DLD1 (cell line): ENCODE data around the gene IGFBP3.

Source experiments
- in situ Hi-C: cut with HindIII; loops from 2 replicates; pipeline ENCODE4 v1.10.0; 2017; ENCODE audit warnings: low sequenced_read_pairs

Gene IGFBP3

DNA sequence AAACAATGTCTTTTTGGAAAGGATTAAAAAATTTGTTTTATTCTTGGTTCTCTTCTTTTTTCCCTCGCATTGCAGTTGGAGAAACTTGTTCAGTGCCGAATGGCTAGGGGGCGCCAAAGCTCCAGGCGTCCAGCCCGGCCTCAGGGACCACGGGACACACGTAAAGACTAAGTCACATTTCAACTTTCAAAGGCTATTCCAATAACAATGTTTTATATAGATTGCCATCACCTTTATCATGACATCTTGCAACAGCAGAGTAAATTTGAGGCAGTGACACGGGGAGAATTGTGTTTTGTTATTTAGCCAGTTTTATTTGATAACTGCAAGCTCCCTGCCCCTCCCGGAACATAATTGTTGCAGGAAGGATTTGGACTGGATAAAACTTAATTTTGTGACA, 2.2 kb upstream of the IGFBP3 start:
- in situ Hi-C loops = loop anchor here (25.0 kb wide), 2 partner anchors 439 to 1164 kb away; no protein-coding TSS in a partner anchor

GRCh38 chr7:45922810-45923209, 1.7 kb upstream of the IGFBP3 start:
- in situ Hi-C loops = loop anchor here (25.0 kb wide), 2 partner anchors 439 to 1164 kb away; no protein-coding TSS in a partner anchor

- in situ Hi-C loops = loop anchor here (25.0 kb wide), 2 partner anchors 440 to 1165 kb away; no protein-coding TSS in a partner anchor
These were observed 837 bp upstream of the IGFBP3 start for GRCh38 chr7:45921699-45922519.

- in situ Hi-C loops = loop anchor here (25.0 kb wide), 2 partner anchors 441 to 1166 kb away; no protein-coding TSS in a partner anchor
These were observed 268 bp upstream of the IGFBP3 start for GRCh38 chr7:45921381-45921698.

DNA sequence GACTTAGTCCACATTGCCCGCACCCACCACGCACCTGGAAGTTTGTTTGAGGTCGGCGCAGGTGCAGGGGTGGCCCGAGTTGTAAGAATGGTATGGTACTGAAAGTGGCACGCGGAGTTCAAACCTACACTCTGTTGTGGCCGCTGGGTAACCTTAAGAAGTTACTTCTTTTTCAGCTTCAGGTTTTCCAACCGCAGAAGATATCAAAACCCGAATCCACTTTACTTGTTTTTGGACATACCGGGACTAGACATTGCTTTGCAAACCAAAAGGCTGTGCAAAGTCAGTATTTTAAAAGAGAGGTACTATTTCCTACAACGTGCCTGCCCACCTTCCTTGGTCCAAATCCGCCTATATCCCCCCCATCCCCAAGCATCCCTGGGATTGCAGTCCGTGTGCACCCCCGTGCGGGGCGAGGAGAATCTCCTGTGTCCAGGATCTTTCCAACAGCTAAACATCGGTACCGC, 1.0 kb downstream of the IGFBP3 start:
- in situ Hi-C loops = loop anchor here (25.0 kb wide), 2 partner anchors 442 to 1167 kb away; no protein-coding TSS in a partner anchor

GRCh38 chr7:45919231-45919784, 1.8 kb downstream of the IGFBP3 start:
- in situ Hi-C loops = loop anchor here (25.0 kb wide), 2 partner anchors 443 to 1168 kb away; no protein-coding TSS in a partner anchor

GRCh38 chr7:45918556-45918955, 2.5 kb downstream of the IGFBP3 start:
- in situ Hi-C loops = loop anchor here (25.0 kb wide), 2 partner anchors 444 to 1169 kb away; no protein-coding TSS in a partner anchor

DNA sequence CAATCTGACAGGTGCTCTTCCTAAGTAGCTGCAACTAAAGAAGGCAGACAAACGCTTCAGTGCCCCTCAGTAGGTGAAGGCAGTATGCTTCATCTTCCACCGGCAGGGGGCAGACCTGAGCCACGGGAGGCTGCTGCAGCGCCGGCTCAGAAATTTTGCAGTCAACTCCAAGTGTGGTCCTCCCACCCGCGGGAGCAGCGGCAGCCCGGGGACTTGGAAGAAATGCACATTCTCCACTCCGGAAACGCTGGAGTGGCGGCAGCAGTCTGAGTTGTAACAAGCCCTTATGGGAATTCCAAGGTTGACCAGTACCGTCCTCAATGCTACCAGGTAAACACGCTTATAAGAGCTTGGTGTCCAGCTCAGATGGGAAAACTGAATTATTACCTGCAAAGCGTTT, 3.4 kb downstream of the IGFBP3 start:
- in situ Hi-C loops = loop anchor here (25.0 kb wide), 2 partner anchors 445 to 1170 kb away; no protein-coding TSS in a partner anchor

DNA sequence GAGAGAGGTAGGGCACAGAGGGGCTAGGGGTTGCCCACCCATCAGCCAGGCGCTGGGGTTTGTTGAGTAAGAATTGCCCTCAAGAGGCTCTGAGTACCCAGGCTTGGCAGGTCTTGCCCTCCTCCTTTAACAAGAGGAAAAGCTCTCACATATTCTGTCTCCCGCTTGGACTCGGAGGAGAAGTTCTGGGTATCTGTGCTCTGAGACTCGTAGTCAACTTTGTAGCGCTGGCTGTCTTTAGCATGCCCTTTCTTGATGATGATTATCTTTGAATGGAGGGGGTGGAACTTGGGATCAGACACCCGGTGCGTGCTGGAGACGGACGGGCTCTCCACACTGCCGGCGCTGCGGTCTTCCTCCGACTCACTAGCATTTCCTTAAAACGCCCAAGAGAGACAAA, 4.0 kb downstream of the IGFBP3 start:
- in situ Hi-C loops = loop anchor here (25.0 kb wide), 2 partner anchors 445 to 1170 kb away; no protein-coding TSS in a partner anchor

DNA sequence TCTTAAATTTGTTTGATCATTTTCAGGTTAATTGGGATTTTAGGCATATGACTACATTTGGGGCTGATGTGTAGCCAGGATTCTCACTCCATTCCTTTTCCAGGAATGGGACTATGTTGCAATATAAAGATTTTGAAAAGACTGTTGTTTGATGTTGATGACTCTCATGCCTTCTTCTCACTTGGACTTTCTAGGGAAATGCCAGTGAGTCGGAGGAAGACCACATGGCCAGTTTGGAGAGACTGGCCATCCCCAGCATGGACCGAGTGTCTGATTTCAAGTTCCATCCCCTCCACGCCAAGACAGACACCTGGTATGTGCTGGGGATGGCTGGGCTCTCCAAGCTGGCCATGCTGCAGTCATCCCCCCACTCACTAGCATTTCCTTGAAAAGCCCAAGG, 5.5 kb downstream of the IGFBP3 start:
- in situ Hi-C loops = loop anchor here (25.0 kb wide), 2 partner anchors 447 to 1172 kb away; no protein-coding TSS in a partner anchor

DNA sequence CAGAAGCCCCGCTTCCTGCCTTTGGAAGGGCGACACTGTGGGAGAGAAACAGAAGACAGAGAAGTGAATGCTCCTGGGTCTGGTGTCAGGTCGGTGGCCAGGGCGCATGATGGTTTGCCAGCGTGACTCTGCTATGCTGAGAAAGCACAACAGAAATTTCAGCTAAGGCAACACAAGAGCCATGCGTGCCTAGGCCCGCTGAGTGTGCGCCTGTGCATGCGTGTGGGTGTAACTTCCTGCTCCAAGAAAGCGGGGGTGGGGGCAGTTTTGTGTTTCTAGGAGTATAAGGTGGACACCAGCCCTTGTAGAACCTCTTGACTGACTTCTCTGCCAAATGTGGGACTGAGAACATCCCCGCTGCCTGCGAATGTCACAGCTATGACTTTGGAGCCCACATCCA, 6.2 kb downstream of the IGFBP3 start:
- in situ Hi-C loops = loop anchor here (25.0 kb wide), 2 partner anchors 447 to 1172 kb away; no protein-coding TSS in a partner anchor

DNA sequence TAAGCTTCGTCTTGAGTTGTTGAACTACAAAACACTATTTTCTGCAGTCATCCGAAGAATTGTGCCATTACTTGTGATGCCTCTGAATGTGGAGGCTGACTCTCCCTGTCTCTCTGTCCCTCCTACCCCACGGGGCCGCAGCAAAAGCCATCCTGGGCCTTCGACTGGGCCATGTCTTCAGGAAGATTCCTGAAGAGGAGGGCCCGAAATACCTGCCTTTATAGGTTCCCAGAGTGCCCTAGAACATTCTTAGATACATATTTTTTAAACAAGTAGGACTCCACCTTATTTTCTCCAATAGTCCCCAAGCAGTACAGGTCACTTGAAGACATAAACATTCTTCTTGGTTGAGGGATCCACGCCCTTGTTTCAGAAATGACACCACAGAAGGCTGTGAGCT, 8.1 kb downstream of the IGFBP3 start:
- in situ Hi-C loops = loop anchor here (25.0 kb wide), 2 partner anchors 449 to 1174 kb away; no protein-coding TSS in a partner anchor

DNA sequence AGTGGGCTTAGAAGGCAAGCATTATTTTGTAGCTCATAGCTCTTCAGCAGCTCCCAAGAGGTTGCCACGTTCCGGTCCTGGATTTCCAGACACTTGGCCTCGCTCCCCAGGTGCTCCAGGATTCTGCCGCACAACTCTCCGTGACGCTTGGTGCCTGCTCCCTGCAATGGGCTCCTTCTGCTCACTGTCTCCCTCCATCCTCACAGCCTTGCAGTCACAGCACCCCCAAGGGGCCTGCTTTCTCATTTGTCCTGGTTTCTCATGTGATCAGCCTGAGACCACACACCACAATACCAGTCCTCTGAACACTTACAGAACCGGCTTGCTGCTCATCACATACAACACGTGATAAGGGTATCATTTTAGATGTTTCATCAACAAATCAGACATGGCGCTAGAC, 9.8 kb downstream of the IGFBP3 start:
- in situ Hi-C loops = loop anchor here (25.0 kb wide), 2 partner anchors 451 to 1176 kb away; no protein-coding TSS in a partner anchor

DNA sequence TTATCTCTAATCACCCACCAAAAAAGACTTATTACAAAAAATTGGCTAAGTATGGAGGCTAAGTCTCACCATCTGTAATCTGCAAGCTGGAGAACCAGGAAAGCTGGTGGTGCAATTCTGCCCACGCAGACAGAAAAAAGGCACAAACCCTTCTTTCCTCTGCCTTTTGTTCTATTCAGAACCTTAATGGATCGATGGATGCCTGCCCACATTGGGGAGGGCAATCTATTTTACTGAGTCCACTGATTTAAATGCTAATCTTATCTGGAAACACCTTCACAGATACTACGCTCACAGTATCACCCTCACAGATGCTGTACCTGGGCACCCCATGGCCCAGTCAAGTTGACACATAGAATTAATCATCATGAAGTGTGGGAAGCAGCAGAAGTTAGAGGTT, 10.2 kb downstream of the IGFBP3 start:
- in situ Hi-C loops = loop anchor here (25.0 kb wide), 2 partner anchors 451 to 1176 kb away; no protein-coding TSS in a partner anchor

- in situ Hi-C loops = loop anchor here (25.0 kb wide), 2 partner anchors 453 to 1178 kb away; no protein-coding TSS in a partner anchor
These were observed 11.5 kb downstream of the IGFBP3 start for GRCh38 chr7:45909561-45909960.

DNA sequence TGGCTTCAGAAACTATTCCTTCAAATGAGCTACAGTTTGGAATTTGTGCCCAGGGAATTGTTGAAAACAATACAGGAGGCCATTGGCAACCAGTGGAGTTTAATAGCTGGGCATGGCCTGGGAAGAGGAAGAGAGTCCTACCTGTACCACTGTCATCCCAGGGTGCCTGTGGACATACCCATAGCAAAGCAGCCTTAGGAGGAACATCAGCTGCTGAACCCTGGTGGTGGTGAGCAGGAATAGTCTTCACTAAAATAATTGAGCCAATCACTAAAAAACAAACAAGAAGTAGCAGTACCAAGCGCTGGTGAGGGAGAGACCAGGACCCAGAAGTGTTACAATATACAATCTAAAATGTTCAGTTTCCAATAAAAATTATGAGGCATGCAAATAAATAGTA, 18.3 kb downstream of the IGFBP3 start:
- in situ Hi-C loops = loop anchor here (25.0 kb wide), 2 partner anchors 459 to 1184 kb away; no protein-coding TSS in a partner anchor

- in situ Hi-C loops = loop anchor here (25.0 kb wide), 2 partner anchors 461 to 1186 kb away; no protein-coding TSS in a partner anchor
These were observed 19.5 kb downstream of the IGFBP3 start for GRCh38 chr7:45901566-45901965.

GRCh38 chr7:45898222-45898621, 22.9 kb downstream of the IGFBP3 start:
- in situ Hi-C loops = no loop called here

DNA sequence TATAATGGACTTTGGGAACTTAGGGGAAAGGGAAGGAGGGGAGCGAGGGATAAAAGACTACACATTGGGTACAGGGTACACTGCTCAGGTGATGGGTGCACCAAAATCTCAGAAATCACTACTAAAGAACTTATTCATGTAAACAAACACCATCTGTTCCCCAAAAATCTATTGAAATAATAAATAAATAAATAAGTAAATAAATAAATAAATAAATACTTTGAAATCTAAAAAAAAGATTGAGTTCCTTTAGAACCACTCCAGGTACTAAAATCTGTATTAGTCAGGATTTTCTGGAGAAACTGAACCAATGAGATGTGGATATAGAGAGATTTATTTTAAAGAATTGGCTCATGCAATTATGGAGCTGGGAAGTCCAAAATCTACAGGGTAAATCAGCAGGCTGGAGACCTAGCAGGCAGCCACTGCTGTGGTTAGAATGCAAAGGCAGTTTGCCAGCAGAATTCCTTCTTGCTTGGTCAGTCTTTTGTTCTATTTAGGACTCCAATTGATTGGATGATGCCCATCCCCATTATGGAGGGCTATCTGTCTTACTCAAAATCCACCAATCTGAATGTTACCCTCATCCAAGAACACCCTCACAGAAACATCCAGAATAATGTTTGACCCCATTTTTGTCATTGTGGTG, 23.9 kb downstream of the IGFBP3 start:
- in situ Hi-C loops = no loop called here

DNA sequence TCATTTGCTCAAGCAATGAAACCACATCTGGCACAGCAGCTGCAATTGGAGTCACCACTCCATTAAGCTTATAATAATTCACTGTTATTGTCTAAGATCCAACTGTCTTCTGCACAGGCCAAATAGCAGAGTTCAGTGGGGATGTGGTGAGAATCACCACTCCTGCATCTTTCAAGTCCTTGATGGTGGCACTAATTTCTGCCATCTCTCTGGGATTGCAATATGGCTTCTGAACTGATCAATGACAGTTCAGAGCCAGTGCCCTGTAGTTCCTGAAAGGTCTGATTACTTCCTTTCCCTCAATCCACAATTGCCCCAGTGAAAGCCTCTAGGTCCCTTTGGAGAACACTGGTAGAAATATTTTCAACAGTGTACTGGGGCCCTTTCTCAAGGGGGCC, 26.4 kb downstream of the IGFBP3 start:
- in situ Hi-C loops = no loop called here
